Embryonic facial prominence (tissue), 1 donor: ENCODE measurements around the gene PSTPIP2.
A peak's percentile ranks its signal among the peaks of the same experiment; 100 is the strongest.
"Not testable (repeated sequence)": the region's sequence is repeated elsewhere in the genome, so short reads cannot be mapped to it uniquely, and the experiment has no call there.

Experiments used
- DNase-seq: peaks from one replicate; pipeline ENCODE4 v3.0.0-alpha.2; 2016; ENCODE audit errors: extremely low spot score

Gene PSTPIP2

GRCh38 chr18:45984546-45985235 is 87.4 kb downstream of the PSTPIP2 start:
- DNase-seq: no peak

DNA sequence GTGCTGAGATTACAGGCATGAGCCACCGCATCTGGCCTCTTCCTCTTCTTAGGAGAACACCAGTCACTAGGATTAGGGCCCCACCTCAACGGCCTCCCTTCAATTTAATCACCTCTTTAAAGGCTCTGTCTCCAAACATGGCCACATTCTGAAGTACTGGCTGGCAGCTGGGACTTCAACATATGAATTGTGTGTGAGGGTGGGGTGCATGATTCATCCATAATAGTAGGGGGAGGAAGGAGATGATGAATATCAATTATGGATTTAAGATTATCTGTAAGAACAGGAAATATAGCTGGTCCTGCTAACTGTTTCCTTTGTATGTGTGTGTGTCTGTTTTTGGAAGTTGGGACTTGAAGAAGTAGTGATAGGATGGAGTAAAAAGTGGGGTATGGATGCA is 90.2 kb downstream of the PSTPIP2 start:
- DNase-seq: no peak

DNA sequence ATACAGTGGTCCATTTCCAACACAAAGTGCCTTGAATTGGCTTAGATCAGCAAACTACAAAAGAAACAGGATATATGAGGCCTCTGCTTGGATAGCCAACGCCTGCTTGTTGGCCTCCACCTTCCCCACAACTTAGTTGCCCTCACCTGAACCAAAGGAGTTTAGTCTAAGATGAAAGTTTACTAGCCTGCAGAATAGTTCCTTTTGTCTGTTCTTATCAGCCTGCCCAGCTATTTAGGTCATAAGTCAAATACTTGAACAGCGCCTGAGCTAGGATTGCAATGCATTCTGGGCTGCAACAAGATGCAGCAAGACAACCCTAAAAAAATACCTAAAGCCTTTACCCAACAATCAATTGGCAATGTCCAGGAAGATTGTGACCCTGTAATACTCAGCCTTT is 91.8 kb downstream of the PSTPIP2 start:
- no peak for DNase-seq

GRCh38 chr18:45978084-45978483 is 94.0 kb downstream of the PSTPIP2 start:
- no peak for DNase-seq

GRCh38 chr18:45976974-45977373 is 95.1 kb downstream of the PSTPIP2 start:
- no peak for DNase-seq

DNA sequence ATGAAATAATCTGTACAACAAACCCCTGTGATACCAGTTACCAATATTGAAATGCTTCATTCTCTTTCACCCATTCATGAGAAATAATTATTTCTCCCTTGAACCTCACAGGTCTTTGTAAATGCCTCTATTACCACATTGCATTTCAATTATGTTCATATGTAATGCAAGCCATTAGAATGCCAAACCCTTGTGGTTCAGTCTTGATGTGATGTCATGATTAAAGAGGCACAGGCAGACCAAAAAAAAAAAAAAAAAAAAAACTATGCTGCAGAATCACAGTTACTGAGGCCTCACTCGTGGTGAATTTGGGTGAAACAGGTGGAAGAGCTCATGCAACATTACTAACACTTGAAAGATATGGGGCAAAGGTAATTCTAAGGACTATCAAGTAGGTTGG is 95.5 kb downstream of the PSTPIP2 start:
- no peak for DNase-seq

DNA sequence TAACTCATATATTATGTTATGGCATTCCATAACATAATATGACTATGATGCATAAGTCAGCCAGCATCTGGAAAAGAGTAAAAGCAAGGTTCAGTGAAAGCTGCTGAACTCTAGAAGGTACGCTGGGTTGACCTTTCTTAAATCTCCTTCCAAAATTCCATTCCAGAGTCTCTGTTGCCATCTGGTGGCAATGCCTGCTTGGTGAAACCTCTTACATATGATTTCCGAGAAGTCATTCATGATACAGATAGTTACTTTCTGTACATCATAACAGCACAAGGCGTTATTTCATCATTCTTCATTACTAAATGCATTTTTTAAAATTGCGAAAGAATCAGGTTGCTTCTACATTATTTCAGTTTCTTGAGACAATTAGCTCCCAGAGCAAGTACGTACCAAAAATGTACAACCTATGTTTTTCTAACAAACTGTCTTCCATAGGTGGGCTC is 97.9 kb downstream of the PSTPIP2 start:
- peak; percentile 52 for DNase-seq

GRCh38 chr18:45967007-45967706 is 104.9 kb downstream of the PSTPIP2 start, which contains the start of gene EPG5:
Gene EPG5 (minus strand): TSS chr18:45967329. CDS start chr18:45967239, 90 bp downstream.
- peak; percentile 88 for DNase-seq

GRCh38 chr18:45964913-45965312 is 107.1 kb downstream of the PSTPIP2 start:
- not testable (repeated sequence) for DNase-seq

DNA sequence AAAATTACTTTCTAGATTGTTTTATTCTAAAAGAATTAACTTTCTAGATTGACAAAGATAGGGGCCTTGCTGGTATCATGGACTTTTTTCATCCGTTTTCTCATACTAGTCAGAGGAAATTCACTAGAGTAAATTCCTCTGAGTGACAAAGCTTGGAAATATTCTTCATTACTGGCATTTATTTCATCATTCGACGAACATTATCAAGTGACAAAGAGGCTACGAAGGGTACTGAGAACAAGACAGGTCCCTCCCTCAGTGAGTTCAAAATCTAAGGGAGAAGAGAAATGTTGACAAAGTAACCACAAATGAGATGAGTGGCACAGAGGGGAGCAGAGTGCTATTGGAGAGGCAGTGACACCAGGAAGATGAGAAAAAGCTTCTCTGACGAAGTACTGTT is 109.2 kb downstream of the PSTPIP2 start:
- no peak for DNase-seq

- no peak for DNase-seq
These were observed 109.6 kb downstream of the PSTPIP2 start for GRCh38 chr18:45962461-45962860.

DNA sequence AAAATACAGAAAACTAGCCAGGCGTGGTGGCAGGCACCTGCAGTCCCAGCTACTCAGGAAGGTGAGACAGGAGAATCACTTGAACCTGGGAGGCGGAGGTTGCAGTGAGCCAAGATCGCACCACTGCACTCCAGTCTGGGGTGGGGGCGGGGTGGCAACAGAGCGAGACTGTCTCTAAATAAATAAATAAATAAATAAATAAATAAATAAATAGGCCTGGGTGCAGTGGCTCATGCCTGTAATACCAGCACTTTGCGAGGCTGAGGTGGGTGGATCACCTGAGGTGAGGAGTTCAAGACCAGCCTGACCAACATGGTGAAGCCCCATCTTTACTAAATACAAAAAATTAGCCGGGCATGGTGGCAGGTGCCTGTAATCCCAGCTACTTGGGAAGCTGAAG is 112.6 kb downstream of the PSTPIP2 start:
- not testable (repeated sequence) for DNase-seq

GRCh38 chr18:45958730-45959129 is 113.3 kb downstream of the PSTPIP2 start:
- DNase-seq: no peak

- no peak for DNase-seq
These were observed 114.0 kb downstream of the PSTPIP2 start for GRCh38 chr18:45958027-45958426.

DNA sequence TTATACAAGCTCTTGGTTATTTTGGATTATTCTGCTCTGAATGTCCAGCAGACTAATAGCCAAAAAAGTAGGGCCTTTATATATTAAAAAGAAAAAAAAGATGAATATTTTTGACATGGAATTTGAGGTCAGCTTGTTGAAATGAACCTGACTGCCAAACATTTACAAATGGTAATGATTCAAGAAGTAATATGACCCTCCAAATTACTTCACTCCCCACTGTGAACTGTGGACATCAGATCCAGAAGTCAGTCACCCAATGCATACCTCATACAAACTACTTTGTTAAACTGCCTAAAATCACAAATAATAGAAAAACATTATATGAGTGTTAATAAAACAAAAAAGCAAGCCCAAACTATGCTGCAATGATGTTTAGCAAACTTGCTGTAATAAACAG is 115.0 kb downstream of the PSTPIP2 start:
- no peak for DNase-seq

GRCh38 chr18:45954070-45954934 is 117.8 kb downstream of the PSTPIP2 start:
- DNase-seq: no peak

DNA sequence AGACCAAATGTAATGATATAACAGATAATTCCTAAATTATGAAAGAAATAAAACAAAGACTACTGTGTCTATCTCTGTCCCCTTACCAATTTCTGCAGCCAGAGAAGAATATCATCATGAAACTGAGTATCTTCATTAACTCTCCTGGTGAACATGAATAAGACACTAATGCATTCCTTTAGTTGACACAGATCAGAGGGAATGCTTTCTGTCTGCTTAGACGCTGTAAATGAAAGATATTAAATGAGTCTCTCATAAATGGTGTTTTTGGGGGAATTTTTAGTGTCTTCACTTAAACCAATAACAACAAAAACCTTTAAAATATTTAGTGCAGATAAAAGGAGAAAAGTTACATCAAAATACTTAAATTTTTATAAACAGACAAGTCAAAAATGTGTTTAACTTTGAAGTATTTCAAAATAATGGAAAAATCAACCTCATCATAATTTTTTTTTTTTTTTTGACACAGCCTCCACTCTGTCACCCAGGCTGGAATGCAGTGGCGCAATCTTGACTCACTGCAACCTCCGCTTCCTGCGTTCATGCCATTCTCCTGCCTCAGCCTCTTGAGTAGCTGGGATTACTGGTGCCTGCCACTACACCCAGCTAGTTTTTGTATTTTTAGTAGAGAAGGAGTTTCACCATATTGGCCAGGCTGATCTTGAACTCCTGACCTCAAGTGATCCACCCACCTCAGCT is 120.9 kb downstream of the PSTPIP2 start:
- DNase-seq: no peak

DNA sequence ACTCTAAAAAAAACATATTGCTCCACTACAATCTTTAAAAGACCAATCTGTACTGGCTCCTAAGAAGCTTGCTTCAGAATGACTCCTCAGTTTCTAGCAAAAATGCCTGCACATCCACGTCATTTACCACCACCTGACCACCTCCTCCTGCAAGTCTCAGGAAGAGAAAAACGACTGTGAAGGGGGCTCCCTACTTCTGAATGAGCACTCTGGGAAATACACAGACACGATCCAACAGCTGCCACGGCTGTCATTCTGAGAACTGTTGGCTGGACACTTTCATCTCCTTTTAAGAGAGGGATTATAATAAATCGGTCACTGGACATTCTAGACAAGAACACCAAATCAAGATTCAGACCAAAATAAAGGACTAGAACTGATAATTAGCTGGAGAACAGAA is 126.4 kb downstream of the PSTPIP2 start:
- no peak for DNase-seq

- no peak for DNase-seq
These were observed 131.3 kb downstream of the PSTPIP2 start for GRCh38 chr18:45940724-45941123.

GRCh38 chr18:45939236-45939635 is 132.8 kb downstream of the PSTPIP2 start:
- DNase-seq: no peak

DNA sequence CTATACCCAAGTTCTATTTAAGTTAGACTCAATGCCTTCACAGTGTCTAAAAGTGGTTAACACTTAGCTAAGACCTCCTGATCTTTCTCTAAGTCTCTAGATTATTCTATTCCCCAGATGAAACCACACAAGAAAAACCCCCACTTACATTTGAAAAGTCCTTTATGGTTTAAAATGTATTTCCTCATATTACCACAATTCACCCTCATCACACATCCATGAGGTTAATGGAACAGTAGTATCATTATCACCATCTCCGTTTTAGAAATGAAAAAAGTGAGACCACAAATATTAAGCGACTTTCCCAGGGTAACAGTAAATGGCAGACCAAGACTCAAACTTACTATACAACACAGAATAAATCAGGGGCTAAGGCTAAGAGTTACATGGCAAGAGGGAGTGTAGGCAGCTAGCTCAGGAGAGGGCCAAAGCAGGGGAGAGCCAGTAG is 133.5 kb downstream of the PSTPIP2 start:
- no peak for DNase-seq
